ENCODE data around the gene MAGOHB.

- TF ChIP-seq CTCF (IDR thresholded peaks at IDR 0.05) (no peak), POLR2A (IDR thresholded peaks at IDR 0.05) (no peak)
Observed at GRCh38 chr12:10554756-10555481, 58.5 kb downstream of the MAGOHB start.

Data from Peyer's patch (tissue), 4 donors.